Purkinje cell (primary cell): ENCODE measurements around the gene KAT8. TPM values are rescaled to one million over a fixed set of nuclear protein-coding genes. Genes with fewer than 3 reads are reported as not detected.

Experiments
- polyA plus RNA-seq: library from polyadenylated mRNA; unstranded; fragments of >200 nt; fragmentation: Nextera tagmentation; gene quantifications from 2 replicates; pipeline ENCODE4 v1.2.1, GENCODE V29; 2014

The KAT8 gene
- 16.0 and 16.5 TPM in 2 replicates for polyA plus RNA-seq

GRCh38 chr16:31117384-31118222 lies at the start of gene KAT8:
Gene KAT8 (plus strand): TSS chr16:31117664. CDS start chr16:31117682, 18 bp downstream.

GRCh38 chr16:31073970-31074813 lies 43.3 kb upstream of the KAT8 start, which contains the start of the genes ZNF646 and ZNF668:
Gene ZNF646 (plus strand): TSS chr16:31074422. CDS start chr16:31076325, 1,903 bp downstream.
Gene ZNF668 (minus strand): TSS chr16:31074240. CDS start chr16:31064459, 9,781 bp downstream.

GRCh38 chr16:31088459-31089183 lies 28.8 kb upstream of the KAT8 start, which contains the start of gene PRSS53:
Gene PRSS53 (minus strand): TSS chr16:31088943. CDS start chr16:31088809, 134 bp downstream.

GRCh38 chr16:31094424-31095120 lies 22.9 kb upstream of the KAT8 start, which contains the start of gene VKORC1:
Gene VKORC1 (minus strand): TSS chr16:31094797. CDS start chr16:31094729, 68 bp downstream.

GRCh38 chr16:31108035-31108793 lies 9.2 kb upstream of the KAT8 start, which contains the start of gene BCKDK:
Gene BCKDK (plus strand): TSS chr16:31108386. CDS start chr16:31109224, 838 bp downstream.

GRCh38 chr16:31135535-31136286 lies 18.2 kb downstream of the KAT8 start, which contains the start of gene PRSS8:
Gene PRSS8 (minus strand): TSS chr16:31135727. CDS start chr16:31135498, 229 bp downstream.

GRCh38 chr16:31149894-31150890 lies 32.7 kb downstream of the KAT8 start, which contains the start of gene PRSS36:
Gene PRSS36 (minus strand): TSS chr16:31150066. CDS start chr16:31150035, 31 bp downstream.

GRCh38 chr16:31179747-31180459 lies 62.4 kb downstream of the KAT8 start, which contains the start of gene FUS:
Gene FUS (plus strand): TSS chr16:31180139. CDS start chr16:31180215, 76 bp downstream.

Other genes with a start within 250 kb of the KAT8 start
- 2.1 and 3.7 TPM in 2 replicates for gene BCL7C, start 223.6 kb upstream of the KAT8 start, polyA plus RNA-seq
- 0.15 TPM in 1 of 2 replicates, not detected in the other for gene CTF1, start 221.1 kb upstream of the KAT8 start, polyA plus RNA-seq
- 0.52 TPM in 1 of 2 replicates, not detected in the other for gene FBXL19, start 194.1 kb upstream of the KAT8 start, polyA plus RNA-seq
- 58.6 and 83.0 TPM in 2 replicates for gene ORAI3, start 168.6 kb upstream of the KAT8 start, polyA plus RNA-seq
- gene SETD1A, start 159.9 kb upstream of the KAT8 start, polyA plus RNA-seq: 0.27 and 0.34 TPM in 2 replicates
- gene HSD3B7, start 132.5 kb upstream of the KAT8 start, polyA plus RNA-seq: not detected in 2 replicates
- gene STX1B, start 107.0 kb upstream of the KAT8 start, polyA plus RNA-seq: 2.5 and 3.0 TPM in 2 replicates
- gene STX4, start 84.1 kb upstream of the KAT8 start, polyA plus RNA-seq: 15.6 and 16.6 TPM in 2 replicates
- 0.11 TPM in 1 of 2 replicates, not detected in the other for gene ZNF668, start 43.4 kb upstream of the KAT8 start, polyA plus RNA-seq
- 0.20 and 0.43 TPM in 2 replicates for gene ZNF646, start 43.2 kb upstream of the KAT8 start, polyA plus RNA-seq
- not detected in 2 replicates for gene PRSS53, start 28.7 kb upstream of the KAT8 start, polyA plus RNA-seq
- gene VKORC1, start 22.9 kb upstream of the KAT8 start, polyA plus RNA-seq: 47.0 and 48.3 TPM in 2 replicates
- 8.4 and 10.6 TPM in 2 replicates for gene BCKDK, start 9.3 kb upstream of the KAT8 start, polyA plus RNA-seq
- not detected in 2 replicates for gene PRSS8, start 18.1 kb downstream of the KAT8 start, polyA plus RNA-seq
- 0.43 and 1.8 TPM in 2 replicates for gene PRSS36, start 32.4 kb downstream of the KAT8 start, polyA plus RNA-seq
- gene FUS, start 62.5 kb downstream of the KAT8 start, polyA plus RNA-seq: 41.0 and 45.9 TPM in 2 replicates
- 0.41 TPM in 1 of 2 replicates, not detected in the other for gene PYCARD, start 85.1 kb downstream of the KAT8 start, polyA plus RNA-seq
- gene TRIM72, start 96.5 kb downstream of the KAT8 start, polyA plus RNA-seq: not detected in 2 replicates
- 0.94 and 1.6 TPM in 2 replicates for gene PYDC1, start 99.5 kb downstream of the KAT8 start, polyA plus RNA-seq
- gene ITGAM, start 142.3 kb downstream of the KAT8 start, polyA plus RNA-seq: not detected in 2 replicates
- 0.28 TPM in 1 of 2 replicates, not detected in the other for gene ITGAX, start 237.5 kb downstream of the KAT8 start, polyA plus RNA-seq